HUES6 (cell line): ENCODE measurements around the gene AKNA.

Experiments
- H3K27ac ChIP-seq: 2 replicates; pipeline ENCODE4 v1.7.0; 2013; ENCODE audit warnings: low read depth, mild to moderate bottlenecking, low read length, inconsistent platforms
- H3K27me3 ChIP-seq: 2 replicates; pipeline ENCODE4 v1.6.1; 2013; ENCODE audit warnings: low read length; ENCODE audit not compliant: control insufficient read depth, insufficient read depth
- H3K36me3 ChIP-seq: 2 replicates; pipeline ENCODE4 v1.6.1; 2013; ENCODE audit warnings: low read length; ENCODE audit not compliant: control insufficient read depth, insufficient read depth
- H3K4me1 ChIP-seq: 2 replicates; pipeline ENCODE4 v1.6.1; 2013; ENCODE audit warnings: low read length; ENCODE audit not compliant: control insufficient read depth, insufficient read depth
- H3K4me3 ChIP-seq: 2 replicates; pipeline ENCODE4 v1.5.1; 2013; ENCODE audit warnings: low read depth, low read length
- H3K9ac ChIP-seq: one replicate; pipeline ENCODE4 v1.6.1; 2013; ENCODE audit warnings: mild to moderate bottlenecking, low read length
- H3K9me3 ChIP-seq: 2 replicates; pipeline ENCODE4 v1.6.1; 2013; ENCODE audit warnings: low read depth, low read length; ENCODE audit not compliant: control insufficient read depth, insufficient read depth

The AKNA gene

GRCh38 chr9:114316605-114317230 lies 71.1 kb downstream of the AKNA start:
- Histone ChIP-seq H3K36me3 (no peaks in the 10 kb centered on the region), H3K9ac (no peak overlapping the region), H3K4me1 (peaks cover 3% of the 10 kb centered on the region; the same call in 1 of the 2 replicates), H3K27me3 (no peaks in the 10 kb centered on the region), H3K9me3 (no peaks in the 10 kb centered on the region), H3K4me3 (no peak overlapping the region), H3K27ac (no peak overlapping the region)

- H3K9ac ChIP-seq: no peak overlapping the region
- no peaks in the 10 kb centered on the region for H3K27me3 ChIP-seq
- H3K36me3 ChIP-seq: no peaks in the 10 kb centered on the region
- H3K4me3 ChIP-seq: no peak overlapping the region
- no peaks in the 10 kb centered on the region for H3K9me3 ChIP-seq
- H3K27ac ChIP-seq: no peak overlapping the region
- peaks cover 3% of the 10 kb centered on the region; the same call in 1 of the 2 replicates for H3K4me1 ChIP-seq
Measured at GRCh38 chr9:114315723-114316363, 71.9 kb downstream of the AKNA start.

GRCh38 chr9:114314881-114315722 lies 72.7 kb downstream of the AKNA start:
- peaks cover 3% of the 10 kb centered on the region; the same call in 1 of the 2 replicates for H3K4me1 ChIP-seq
- no peak overlapping the region for H3K9ac ChIP-seq
- H3K36me3 ChIP-seq: 0 out of 2 replicates have a peak, but pooled peaks cover 5% of the 10 kb centered on the region
- no peak overlapping the region for H3K4me3 ChIP-seq
- H3K27me3 ChIP-seq: no peaks in the 10 kb centered on the region
- no peak overlapping the region for H3K27ac ChIP-seq
- no peaks in the 10 kb centered on the region for H3K9me3 ChIP-seq

GRCh38 chr9:114314256-114314867 lies 73.4 kb downstream of the AKNA start:
- H3K9me3 ChIP-seq: no peaks in the 10 kb centered on the region
- H3K27ac ChIP-seq: no peak overlapping the region
- H3K4me3 ChIP-seq: no peak overlapping the region
- H3K27me3 ChIP-seq: no peaks in the 10 kb centered on the region
- no peak overlapping the region for H3K9ac ChIP-seq
- 0 out of 2 replicates have a peak, but pooled peaks cover 5% of the 10 kb centered on the region for H3K36me3 ChIP-seq
- peaks cover 3% of the 10 kb centered on the region; the same call in 1 of the 2 replicates for H3K4me1 ChIP-seq

- Histone ChIP-seq H3K27ac (no peak overlapping the region), H3K27me3 (no peaks in the 10 kb centered on the region)
Measured at GRCh38 chr9:114313186-114313585, 74.6 kb downstream of the AKNA start.

GRCh38 chr9:114312513-114312875 lies 75.3 kb downstream of the AKNA start:
- Histone ChIP-seq H3K4me1 (peaks cover 3% of the 10 kb centered on the region; the same call in 1 of the 2 replicates), H3K27me3 (no peaks in the 10 kb centered on the region), H3K9ac (no peak overlapping the region), H3K27ac (no peak overlapping the region), H3K9me3 (no peaks in the 10 kb centered on the region), H3K4me3 (no peak overlapping the region), H3K36me3 (peaks cover 15% of the 10 kb centered on the region)

More at GRCh38 chr9:114313186-114313585, 74.6 kb downstream of the AKNA start:
- Histone ChIP-seq H3K4me1 (peaks cover 3% of the 10 kb centered on the region; the same call in 1 of the 2 replicates), H3K9me3 (no peaks in the 10 kb centered on the region), H3K4me3 (no peak overlapping the region), H3K36me3 (peaks cover 9% of the 10 kb centered on the region; the same call in 1 of the 2 replicates), H3K9ac (no peak overlapping the region)

GRCh38 chr9:114311571-114312512 lies 75.9 kb downstream of the AKNA start:
- H3K27ac ChIP-seq: no peak overlapping the region
- no peak overlapping the region for H3K9ac ChIP-seq
- no peak overlapping the region for H3K4me3 ChIP-seq
- H3K4me1 ChIP-seq: peaks cover 3% of the 10 kb centered on the region; the same call in 1 of the 2 replicates
- H3K9me3 ChIP-seq: no peaks in the 10 kb centered on the region
- H3K36me3 ChIP-seq: peaks cover 22% of the 10 kb centered on the region
- no peaks in the 10 kb centered on the region for H3K27me3 ChIP-seq

- H3K27ac ChIP-seq: no peak overlapping the region
- H3K27me3 ChIP-seq: no peaks in the 10 kb centered on the region
- H3K9me3 ChIP-seq: no peaks in the 10 kb centered on the region
- peaks cover 22% of the 10 kb centered on the region for H3K36me3 ChIP-seq
- H3K9ac ChIP-seq: no peak overlapping the region
- 0 out of 2 replicates have a peak, but pooled peaks cover under 1% of the 10 kb centered on the region for H3K4me1 ChIP-seq
- H3K4me3 ChIP-seq: no peak overlapping the region
Measured at GRCh38 chr9:114310471-114311450, 77.0 kb downstream of the AKNA start.

- Histone ChIP-seq H3K27me3 (no peaks in the 10 kb centered on the region), H3K36me3 (peaks cover 26% of the 10 kb centered on the region), H3K27ac (no peak overlapping the region), H3K9me3 (no peaks in the 10 kb centered on the region), H3K4me3 (no peak overlapping the region), H3K4me1 (0 out of 2 replicates have a peak, but pooled peaks cover 3% of the 10 kb centered on the region), H3K9ac (no peak overlapping the region)
Measured at GRCh38 chr9:114309096-114309495, 78.7 kb downstream of the AKNA start.
